Measurements from ENCODE around the gene PPP1R7. TPM values are rescaled to one million over a fixed set of nuclear protein-coding genes. Genes with fewer than 3 reads are reported as not detected.

Gene PPP1R7
- total RNA-seq, 1 experiment from 2014 or later: 49.1 TPM

GRCh38 chr2:241142063-241142462, 8.2 kb upstream of the PPP1R7 start (continued):
- no peak for TF ChIP-seq ZNF396 (CRISPR knock-in tag; IDR thresholded peaks at IDR 0.05; ENCODE audit: borderline replicate concordance)

GRCh38 chr2:241142593-241142992, 7.7 kb upstream of the PPP1R7 start:
- peaks cover 20% of the 10 kb centered on the region for H3K36me3 Mint-ChIP-seq
- TF ChIP-seq ERG (CRISPR knock-in tag; IDR thresholded peaks at IDR 0.05) (no peak), USF1 (CRISPR knock-in tag; IDR thresholded peaks at IDR 0.05) (no peak), ZBTB43 (CRISPR knock-in tag; IDR thresholded peaks at IDR 0.05) (no peak), ATF1 (CRISPR knock-in tag; IDR thresholded peaks at IDR 0.05) (no peak), ETV6 (CRISPR knock-in tag; IDR thresholded peaks at IDR 0.05) (no peak), ATF3 (CRISPR knock-in tag; conservative IDR thresholded peaks at IDR 0.05) (no peak), OVOL2 (CRISPR knock-in tag; IDR thresholded peaks at IDR 0.05; ENCODE audit: borderline replicate concordance) (no peak), FOXP1 (CRISPR knock-in tag; IDR thresholded peaks at IDR 0.05; ENCODE audit: borderline replicate concordance) (no peak), SOX15 (CRISPR knock-in tag; IDR thresholded peaks at IDR 0.05) (no peak)
- TF ChIP-seq, protein P1, sequence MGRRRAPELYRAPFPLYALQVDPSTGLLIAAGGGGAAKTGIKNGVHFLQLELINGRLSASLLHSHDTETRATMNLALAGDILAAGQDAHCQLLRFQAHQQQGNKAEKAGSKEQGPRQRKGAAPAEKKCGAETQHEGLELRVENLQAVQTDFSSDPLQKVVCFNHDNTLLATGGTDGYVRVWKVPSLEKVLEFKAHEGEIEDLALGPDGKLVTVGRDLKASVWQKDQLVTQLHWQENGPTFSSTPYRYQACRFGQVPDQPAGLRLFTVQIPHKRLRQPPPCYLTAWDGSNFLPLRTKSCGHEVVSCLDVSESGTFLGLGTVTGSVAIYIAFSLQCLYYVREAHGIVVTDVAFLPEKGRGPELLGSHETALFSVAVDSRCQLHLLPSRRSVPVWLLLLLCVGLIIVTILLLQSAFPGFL (CRISPR knock-in tag; IDR thresholded peaks at IDR 0.05; ENCODE audit: borderline replicate concordance): no peak
- TF ChIP-seq, protein P2, sequence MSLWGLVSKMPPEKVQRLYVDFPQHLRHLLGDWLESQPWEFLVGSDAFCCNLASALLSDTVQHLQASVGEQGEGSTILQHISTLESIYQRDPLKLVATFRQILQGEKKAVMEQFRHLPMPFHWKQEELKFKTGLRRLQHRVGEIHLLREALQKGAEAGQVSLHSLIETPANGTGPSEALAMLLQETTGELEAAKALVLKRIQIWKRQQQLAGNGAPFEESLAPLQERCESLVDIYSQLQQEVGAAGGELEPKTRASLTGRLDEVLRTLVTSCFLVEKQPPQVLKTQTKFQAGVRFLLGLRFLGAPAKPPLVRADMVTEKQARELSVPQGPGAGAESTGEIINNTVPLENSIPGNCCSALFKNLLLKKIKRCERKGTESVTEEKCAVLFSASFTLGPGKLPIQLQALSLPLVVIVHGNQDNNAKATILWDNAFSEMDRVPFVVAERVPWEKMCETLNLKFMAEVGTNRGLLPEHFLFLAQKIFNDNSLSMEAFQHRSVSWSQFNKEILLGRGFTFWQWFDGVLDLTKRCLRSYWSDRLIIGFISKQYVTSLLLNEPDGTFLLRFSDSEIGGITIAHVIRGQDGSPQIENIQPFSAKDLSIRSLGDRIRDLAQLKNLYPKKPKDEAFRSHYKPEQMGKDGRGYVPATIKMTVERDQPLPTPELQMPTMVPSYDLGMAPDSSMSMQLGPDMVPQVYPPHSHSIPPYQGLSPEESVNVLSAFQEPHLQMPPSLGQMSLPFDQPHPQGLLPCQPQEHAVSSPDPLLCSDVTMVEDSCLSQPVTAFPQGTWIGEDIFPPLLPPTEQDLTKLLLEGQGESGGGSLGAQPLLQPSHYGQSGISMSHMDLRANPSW (CRISPR knock-in tag; conservative IDR thresholded peaks at IDR 0.05; ENCODE audit: low read depth): no peak
- TF ChIP-seq, protein P3, sequence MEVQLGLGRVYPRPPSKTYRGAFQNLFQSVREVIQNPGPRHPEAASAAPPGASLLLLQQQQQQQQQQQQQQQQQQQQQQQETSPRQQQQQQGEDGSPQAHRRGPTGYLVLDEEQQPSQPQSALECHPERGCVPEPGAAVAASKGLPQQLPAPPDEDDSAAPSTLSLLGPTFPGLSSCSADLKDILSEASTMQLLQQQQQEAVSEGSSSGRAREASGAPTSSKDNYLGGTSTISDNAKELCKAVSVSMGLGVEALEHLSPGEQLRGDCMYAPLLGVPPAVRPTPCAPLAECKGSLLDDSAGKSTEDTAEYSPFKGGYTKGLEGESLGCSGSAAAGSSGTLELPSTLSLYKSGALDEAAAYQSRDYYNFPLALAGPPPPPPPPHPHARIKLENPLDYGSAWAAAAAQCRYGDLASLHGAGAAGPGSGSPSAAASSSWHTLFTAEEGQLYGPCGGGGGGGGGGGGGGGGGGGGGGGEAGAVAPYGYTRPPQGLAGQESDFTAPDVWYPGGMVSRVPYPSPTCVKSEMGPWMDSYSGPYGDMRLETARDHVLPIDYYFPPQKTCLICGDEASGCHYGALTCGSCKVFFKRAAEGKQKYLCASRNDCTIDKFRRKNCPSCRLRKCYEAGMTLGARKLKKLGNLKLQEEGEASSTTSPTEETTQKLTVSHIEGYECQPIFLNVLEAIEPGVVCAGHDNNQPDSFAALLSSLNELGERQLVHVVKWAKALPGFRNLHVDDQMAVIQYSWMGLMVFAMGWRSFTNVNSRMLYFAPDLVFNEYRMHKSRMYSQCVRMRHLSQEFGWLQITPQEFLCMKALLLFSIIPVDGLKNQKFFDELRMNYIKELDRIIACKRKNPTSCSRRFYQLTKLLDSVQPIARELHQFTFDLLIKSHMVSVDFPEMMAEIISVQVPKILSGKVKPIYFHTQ (CRISPR knock-in tag; IDR thresholded peaks at IDR 0.05): no peak
- TF ChIP-seq, protein P4, sequence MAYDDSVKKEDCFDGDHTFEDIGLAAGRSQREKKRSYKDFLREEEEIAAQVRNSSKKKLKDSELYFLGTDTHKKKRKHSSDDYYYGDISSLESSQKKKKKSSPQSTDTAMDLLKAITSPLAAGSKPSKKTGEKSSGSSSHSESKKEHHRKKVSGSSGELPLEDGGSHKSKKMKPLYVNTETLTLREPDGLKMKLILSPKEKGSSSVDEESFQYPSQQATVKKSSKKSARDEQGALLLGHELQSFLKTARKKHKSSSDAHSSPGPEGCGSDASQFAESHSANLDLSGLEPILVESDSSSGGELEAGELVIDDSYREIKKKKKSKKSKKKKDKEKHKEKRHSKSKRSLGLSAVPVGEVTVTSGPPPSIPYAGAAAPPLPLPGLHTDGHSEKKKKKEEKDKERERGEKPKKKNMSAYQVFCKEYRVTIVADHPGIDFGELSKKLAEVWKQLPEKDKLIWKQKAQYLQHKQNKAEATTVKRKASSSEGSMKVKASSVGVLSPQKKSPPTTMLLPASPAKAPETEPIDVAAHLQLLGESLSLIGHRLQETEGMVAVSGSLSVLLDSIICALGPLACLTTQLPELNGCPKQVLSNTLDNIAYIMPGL (CRISPR knock-in tag; IDR thresholded peaks at IDR 0.05): no peak
- H3K4me1 Mint-ChIP-seq: no peaks in the 10 kb centered on the region; the same call in 1 of the 2 replicates
- no peaks in the 10 kb centered on the region for H3K27me3 Mint-ChIP-seq (ENCODE audit: low read depth)
- H3K27ac Mint-ChIP-seq: no peak overlapping the region
- DNase-seq (ENCODE audit: low spot score) (no peak), ATAC-seq (no peak)
- CTCF ChIA-PET: no interaction called here
- no peak overlapping the region for H3K4me3 Mint-ChIP-seq
- POLR2A ChIA-PET: no interaction called here
- H3K9me3 Mint-ChIP-seq: no peaks in the 10 kb centered on the region

All from WTC11 (cell line).